Panc1 (cell line): ENCODE results near the gene KRTAP4-4.

Source experiments
- CTCF ChIP-seq: fragments of 450-650 bp; IDR thresholded peaks from 2 replicates; pipeline ENCODE4 v1.5.1; 2017; ENCODE audit warnings: mild to moderate bottlenecking
- REST ChIP-seq, 2 experiments: IDR thresholded peaks; 2 replicates each; pipeline ENCODE4 v1.6.1; 2011 to 2012; ENCODE audit warnings: low read depth in 2 of 2, control low read depth in 1 of 2, low read length in 1 of 2, mild to moderate bottlenecking in 1 of 2, moderate library complexity in 1 of 2; ENCODE audit not compliant: insufficient read depth in 1 of 2

- TF ChIP-seq CTCF (no peak), REST (IDR thresholded peaks at IDR 0.05; ENCODE audit: insufficient read depth in 1 of 2, low read depth in 2 of 2, low read length in 1 of 2) (no peak)
Measured at GRCh38 chr17:41199421-41200078, 39.0 kb upstream of the KRTAP4-4 start.
